Measurements from ENCODE around the gene MERTK. TPM values are rescaled to one million over a fixed set of nuclear protein-coding genes. Genes with fewer than 3 reads are reported as not detected.

The MERTK gene
- total and polyA plus RNA-seq, 10 of the 15 experiments (the other 5 are each of a cell fraction or from before 2014, with no cell fraction given) = 0.13 to 30.6 (median 0.50) TPM

- TF ChIP-seq STAT1 (conservative IDR thresholded peaks at IDR 0.05) (no peak), RB1 (IDR thresholded peaks at IDR 0.05; ENCODE audit: borderline replicate concordance) (no peak), TCF7 (IDR thresholded peaks at IDR 0.05; ENCODE audit: borderline replicate concordance) (no peak)
- H3K9ac ChIP-seq (ENCODE audit: control insufficient read depth, insufficient read depth, low read length) = no peak overlapping the region
- ChIA-PET SMC1A (ENCODE audit: uncharacterized antibody, unreplicated experiment) (no interaction called here), RAD21 (ENCODE audit: unreplicated experiment) (interaction anchor here (0.7 kb wide), 1 partner anchor 14 kb away, joined by 3 read pairs; no protein-coding TSS in a partner anchor), CTCF (interaction anchor here (2.0 kb wide), 1 partner anchor 133 kb away, joined by 5 read pairs; no protein-coding TSS in a partner anchor), POLR2A (no interaction called here)
- FAIRE-seq (no peak), DNase-seq (ENCODE audit: low read depth, low spot score) (no peak), ATAC-seq (no peak)
- no peaks in the 10 kb centered on the region for H3K4me1 ChIP-seq (ENCODE audit: control insufficient read depth, insufficient read depth, low read length)
- H3K27me3 ChIP-seq (replicated peaks in 1 of 2; ENCODE audit: control insufficient read depth in 2 of 2, insufficient read depth in 2 of 2, low read length in 1 of 2) = no peaks in the 10 kb centered on the region
- no peak overlapping the region for H3K27ac ChIP-seq (ENCODE audit: control insufficient read depth, insufficient read depth)
- no peak overlapping the region for H3K4me2 ChIP-seq (ENCODE audit: control insufficient read depth, insufficient read depth)
- no peak overlapping the region for H2AFZ ChIP-seq (ENCODE audit: control insufficient read depth, low read depth, low read length)
- intact Hi-C loops (cut with micrococcal nuclease; ENCODE audit: unreplicated experiment) = no loop called here
- H4K20me1 ChIP-seq (ENCODE audit: control insufficient read depth, insufficient read depth) = no peaks in the 10 kb centered on the region
- H3K79me2 ChIP-seq (ENCODE audit: control insufficient read depth, insufficient read depth, low read length) = no peaks in the 10 kb centered on the region
- H3K9me3 ChIP-seq (replicated peaks; ENCODE audit: control insufficient read depth, insufficient read depth, low read length) = no peaks in the 10 kb centered on the region
- in situ Hi-C loops (cut with MboI) = no loop called here
- H3K4me3 ChIP-seq = no peak overlapping the region
- H3K36me3 ChIP-seq (ENCODE audit: control insufficient read depth in 2 of 2, insufficient read depth in 2 of 2, low read length in 1 of 2) = no peaks in the 10 kb centered on the region
- no TSS peak for BruUV-seq (replicated peaks)
- WGBS (ENCODE audit: insufficient coverage, insufficient replicate concordance, low lambda C conversion rate, missing lambda C conversion rate) = 71% methylated on average over 3 of the region's 3 CpGs
Measured at GRCh38 chr2:112020561-112020960, 122.2 kb downstream of the MERTK start.

- CTCF ChIA-PET = no interaction called here
- H3K4me2 ChIP-seq (ENCODE audit: control insufficient read depth, insufficient read depth) = no peak overlapping the region
- H3K9ac ChIP-seq (ENCODE audit: control insufficient read depth, insufficient read depth, low read length) = no peak overlapping the region
- POLR2A ChIA-PET = no interaction called here
- in situ Hi-C loops (cut with MboI) (no loop called here), intact Hi-C loops (cut with micrococcal nuclease; ENCODE audit: unreplicated experiment) (no loop called here)
- no peaks in the 10 kb centered on the region for H3K9me3 ChIP-seq (replicated peaks; ENCODE audit: control insufficient read depth, insufficient read depth, low read length)
- FAIRE-seq = no peak
- H3K27me3 ChIP-seq (replicated peaks in 1 of 2; ENCODE audit: control insufficient read depth in 2 of 2, insufficient read depth in 2 of 2, low read length in 1 of 2) = no peaks in the 10 kb centered on the region
- no TSS peak for BruUV-seq (replicated peaks)
- H3K79me2 ChIP-seq (ENCODE audit: control insufficient read depth, insufficient read depth, low read length) = no peaks in the 10 kb centered on the region
- no peaks in the 10 kb centered on the region for H3K36me3 ChIP-seq (ENCODE audit: control insufficient read depth in 2 of 2, insufficient read depth in 2 of 2, low read length in 1 of 2)
- no peak overlapping the region for H2AFZ ChIP-seq (ENCODE audit: control insufficient read depth, low read depth, low read length)
- no peak overlapping the region for H3K27ac ChIP-seq (ENCODE audit: control insufficient read depth, insufficient read depth)
- 73% methylated on average over 10 of the region's 10 CpGs for WGBS (ENCODE audit: insufficient coverage, insufficient replicate concordance, low lambda C conversion rate, missing lambda C conversion rate)
- RAD21 ChIA-PET (ENCODE audit: unreplicated experiment) = interaction anchor here (0.7 kb wide), 1 partner anchor 13 kb away, joined by 3 read pairs; no protein-coding TSS in a partner anchor
- no peak for DNase-seq (ENCODE audit: low read depth, low spot score)
- H3K4me1 ChIP-seq (ENCODE audit: control insufficient read depth, insufficient read depth, low read length) = no peaks in the 10 kb centered on the region
- ATAC-seq = no peak
- SMC1A ChIA-PET (ENCODE audit: uncharacterized antibody, unreplicated experiment) = no interaction called here
- H4K20me1 ChIP-seq (ENCODE audit: control insufficient read depth, insufficient read depth) = no peaks in the 10 kb centered on the region
- H3K4me3 ChIP-seq = no peak overlapping the region
- TF ChIP-seq JUNB (IDR thresholded peaks at IDR 0.05) (no peak), MEF2B (IDR thresholded peaks at IDR 0.05; ENCODE audit: partially characterized antibody, poor library complexity, severe bottlenecking) (no peak), NFXL1 (IDR thresholded peaks at IDR 0.05; ENCODE audit: borderline replicate concordance) (no peak), SMC3 (IDR thresholded peaks at IDR 0.05; ENCODE audit: borderline replicate concordance, low read length) (no peak), E4F1 (IDR thresholded peaks at IDR 0.05; ENCODE audit: borderline replicate concordance, partially characterized antibody) (no peak), POLR2AphosphoS2 (IDR thresholded peaks at IDR 0.05; ENCODE audit: low read depth, low read length) (no peak), NFIC (IDR thresholded peaks at IDR 0.05; ENCODE audit: low read depth, low read length) (no peak), CBFB (IDR thresholded peaks at IDR 0.05; ENCODE audit: low read depth) (no peak), GABPA (IDR thresholded peaks at IDR 0.05; ENCODE audit: low read depth) (no peak)
- TF ChIP-seq, protein P1, sequence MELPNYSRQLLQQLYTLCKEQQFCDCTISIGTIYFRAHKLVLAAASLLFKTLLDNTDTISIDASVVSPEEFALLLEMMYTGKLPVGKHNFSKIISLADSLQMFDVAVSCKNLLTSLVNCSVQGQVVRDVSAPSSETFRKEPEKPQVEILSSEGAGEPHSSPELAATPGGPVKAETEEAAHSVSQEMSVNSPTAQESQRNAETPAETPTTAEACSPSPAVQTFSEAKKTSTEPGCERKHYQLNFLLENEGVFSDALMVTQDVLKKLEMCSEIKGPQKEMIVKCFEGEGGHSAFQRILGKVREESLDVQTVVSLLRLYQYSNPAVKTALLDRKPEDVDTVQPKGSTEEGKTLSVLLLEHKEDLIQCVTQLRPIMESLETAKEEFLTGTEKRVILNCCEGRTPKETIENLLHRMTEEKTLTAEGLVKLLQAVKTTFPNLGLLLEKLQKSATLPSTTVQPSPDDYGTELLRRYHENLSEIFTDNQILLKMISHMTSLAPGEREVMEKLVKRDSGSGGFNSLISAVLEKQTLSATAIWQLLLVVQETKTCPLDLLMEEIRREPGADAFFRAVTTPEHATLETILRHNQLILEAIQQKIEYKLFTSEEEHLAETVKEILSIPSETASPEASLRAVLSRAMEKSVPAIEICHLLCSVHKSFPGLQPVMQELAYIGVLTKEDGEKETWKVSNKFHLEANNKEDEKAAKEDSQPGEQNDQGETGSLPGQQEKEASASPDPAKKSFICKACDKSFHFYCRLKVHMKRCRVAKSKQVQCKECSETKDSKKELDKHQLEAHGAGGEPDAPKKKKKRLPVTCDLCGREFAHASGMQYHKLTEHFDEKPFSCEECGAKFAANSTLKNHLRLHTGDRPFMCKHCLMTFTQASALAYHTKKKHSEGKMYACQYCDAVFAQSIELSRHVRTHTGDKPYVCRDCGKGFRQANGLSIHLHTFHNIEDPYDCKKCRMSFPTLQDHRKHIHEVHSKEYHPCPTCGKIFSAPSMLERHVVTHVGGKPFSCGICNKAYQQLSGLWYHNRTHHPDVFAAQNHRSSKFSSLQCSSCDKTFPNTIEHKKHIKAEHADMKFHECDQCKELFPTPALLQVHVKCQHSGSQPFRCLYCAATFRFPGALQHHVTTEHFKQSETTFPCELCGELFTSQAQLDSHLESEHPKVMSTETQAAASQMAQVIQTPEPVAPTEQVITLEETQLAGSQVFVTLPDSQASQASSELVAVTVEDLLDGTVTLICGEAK (IDR thresholded peaks at IDR 0.05; ENCODE audit: borderline replicate concordance) = no peak
Measured at GRCh38 chr2:112021290-112021689, 122.9 kb downstream of the MERTK start.

Measured in GM12878 (cell line).